PC-9 (cell line): ENCODE data around the gene ATG2B.

Source experiments
- EZH2 ChIP-seq: fragments of 200-600 bp; sonication (generic); IDR thresholded peaks from 2 replicates; pipeline ENCODE4 v1.8.0; 2017; ENCODE audit warnings: antibody characterized with exemption, low read depth
- TF ChIP-seq, protein P1 (sequence below): fragments of 200-600 bp; sonication (generic); conservative IDR thresholded peaks from 2 replicates; pipeline ENCODE4 v1.6.1; 2017; ENCODE audit warnings: mixed run types, antibody characterized with exemption, mild to moderate bottlenecking, moderate library complexity

- TF ChIP-seq, protein P1, sequence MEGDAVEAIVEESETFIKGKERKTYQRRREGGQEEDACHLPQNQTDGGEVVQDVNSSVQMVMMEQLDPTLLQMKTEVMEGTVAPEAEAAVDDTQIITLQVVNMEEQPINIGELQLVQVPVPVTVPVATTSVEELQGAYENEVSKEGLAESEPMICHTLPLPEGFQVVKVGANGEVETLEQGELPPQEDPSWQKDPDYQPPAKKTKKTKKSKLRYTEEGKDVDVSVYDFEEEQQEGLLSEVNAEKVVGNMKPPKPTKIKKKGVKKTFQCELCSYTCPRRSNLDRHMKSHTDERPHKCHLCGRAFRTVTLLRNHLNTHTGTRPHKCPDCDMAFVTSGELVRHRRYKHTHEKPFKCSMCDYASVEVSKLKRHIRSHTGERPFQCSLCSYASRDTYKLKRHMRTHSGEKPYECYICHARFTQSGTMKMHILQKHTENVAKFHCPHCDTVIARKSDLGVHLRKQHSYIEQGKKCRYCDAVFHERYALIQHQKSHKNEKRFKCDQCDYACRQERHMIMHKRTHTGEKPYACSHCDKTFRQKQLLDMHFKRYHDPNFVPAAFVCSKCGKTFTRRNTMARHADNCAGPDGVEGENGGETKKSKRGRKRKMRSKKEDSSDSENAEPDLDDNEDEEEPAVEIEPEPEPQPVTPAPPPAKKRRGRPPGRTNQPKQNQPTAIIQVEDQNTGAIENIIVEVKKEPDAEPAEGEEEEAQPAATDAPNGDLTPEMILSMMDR: no peak
- TF ChIP-seq EZH2: no peak
These were observed 823 bp downstream of the ATG2B start for GRCh38 chr14:96362071-96362964.
